CD14-positive monocyte (primary cell): ENCODE measurements around the gene SCN1B. TPM values are rescaled to one million over a fixed set of nuclear protein-coding genes. Genes with fewer than 3 reads are reported as not detected.

ENCODE experiments used
- DNase-seq, 3 donors: peaks; one replicate each; pipeline ENCODE4 v3.0.0-alpha.2; 2011 to 2022
- H2AFZ ChIP-seq: 2 replicates; pipeline ENCODE4 v1.6.0; 2012; ENCODE audit warnings: mild to moderate bottlenecking, low read depth, low read length, inconsistent platforms; ENCODE audit not compliant: insufficient read depth, poor library complexity, severe bottlenecking
- H3K27ac ChIP-seq, 2 donors: 1 replicate in 1 of 2; 2 replicates in 1 of 2; pipeline ENCODE4 v1.5.1; 2012 to 2013; ENCODE audit warnings: low read length in 2 of 2, control low read depth in 1 of 2, inconsistent platforms in 1 of 2, low read depth in 1 of 2, mild to moderate bottlenecking in 1 of 2
- H3K27me3 ChIP-seq, 2 donors: one replicate each; pipeline versions ENCODE4 v1.6.0 to v1.6.1; 2011 to 2013; ENCODE audit warnings: low read length in 2 of 2; ENCODE audit not compliant: control insufficient read depth in 2 of 2, insufficient read depth in 2 of 2
- H3K36me3 ChIP-seq, 2 donors: replicated peaks in 1 of 2; 1 replicate in 1 of 2; 2 replicates in 1 of 2; pipeline versions ENCODE4 v1.5.1 to v1.6.1; 2012 to 2013; ENCODE audit warnings: low read length in 2 of 2, control low read depth in 1 of 2, inconsistent platforms in 1 of 2, mild to moderate bottlenecking in 1 of 2; ENCODE audit not compliant: insufficient read depth in 2 of 2, control insufficient read depth in 1 of 2
- H3K4me1 ChIP-seq, 2 donors: 1 replicate in 1 of 2; 2 replicates in 1 of 2; pipeline versions ENCODE4 v1.5.1 to v1.6.1; 2012 to 2013; ENCODE audit warnings: low read length in 2 of 2, control low read depth in 1 of 2, inconsistent platforms in 1 of 2, mild to moderate bottlenecking in 1 of 2, moderate library complexity in 1 of 2; ENCODE audit not compliant: insufficient read depth in 2 of 2, control insufficient read depth in 1 of 2
- H3K4me2 ChIP-seq: replicated peaks from 2 replicates; pipeline ENCODE3; 2012; ENCODE audit warnings: low read length, moderate library complexity, mild to moderate bottlenecking; ENCODE audit not compliant: poor library complexity, severe bottlenecking; ENCODE audit errors: extremely low read depth
- H3K4me3 ChIP-seq, 3 experiments: fragments of 200-600 bp in 1 of 3; sonication (generic) in 1 of 3; replicated peaks in 1 of 3; 1 replicate in 2 of 3; 2 replicates in 1 of 3; pipeline ENCODE4 v1.5.1; 2011 to 2013; ENCODE audit warnings: low read length in 3 of 3, mild to moderate bottlenecking in 3 of 3, control low read depth in 2 of 3, low read depth in 2 of 3, inconsistent platforms in 1 of 3, moderate library complexity in 1 of 3
- H3K79me2 ChIP-seq: 2 replicates; pipeline ENCODE4 v1.6.0; 2012; ENCODE audit warnings: mild to moderate bottlenecking, control low read depth, inconsistent platforms, low read length, moderate library complexity; ENCODE audit not compliant: insufficient read depth
- H3K9ac ChIP-seq: 2 replicates; pipeline ENCODE4 v1.6.0; 2017; ENCODE audit warnings: low read length, mild to moderate bottlenecking; ENCODE audit not compliant: insufficient read depth, poor library complexity, severe bottlenecking
- H3K9me3 ChIP-seq, 2 donors: replicated peaks in 1 of 2; 1 replicate in 1 of 2; 2 replicates in 1 of 2; pipeline versions ENCODE4 v1.5.1 to v1.6.1; 2012 to 2013; ENCODE audit warnings: low read length in 2 of 2, control low read depth in 1 of 2; ENCODE audit not compliant: control insufficient read depth in 1 of 2, insufficient read depth in 1 of 2
- H4K20me1 ChIP-seq: 2 replicates; pipeline ENCODE4 v1.6.0; 2012; ENCODE audit warnings: mild to moderate bottlenecking, low read length, control low read depth, moderate library complexity; ENCODE audit not compliant: insufficient read depth
- H3K27ac Mint-ChIP-seq, 7 donors: one replicate each; pipeline ENCODE4 v1.8.0; 2020; ENCODE audit warnings: mild to moderate bottlenecking in 7 of 7, mixed read lengths in 7 of 7, moderate library complexity in 6 of 7, inconsistent platforms in 2 of 7
- H3K27me3 Mint-ChIP-seq, 3 donors: one replicate each; pipeline ENCODE4 v1.8.0; 2021 to 2022; ENCODE audit warnings: low read depth in 3 of 3, mild to moderate bottlenecking in 3 of 3, mixed read lengths in 3 of 3, moderate library complexity in 3 of 3, inconsistent platforms in 1 of 3
- H3K36me3 Mint-ChIP-seq, 2 donors: one replicate each; pipeline ENCODE4 v1.8.0; 2020; ENCODE audit warnings: mixed read lengths in 2 of 2, inconsistent platforms in 1 of 2, mild to moderate bottlenecking in 1 of 2
- H3K4me1 Mint-ChIP-seq: one replicate; pipeline ENCODE4 v1.8.0; 2020; ENCODE audit warnings: mild to moderate bottlenecking, mixed read lengths
- H3K4me3 Mint-ChIP-seq, 2 donors: one replicate each; pipeline ENCODE4 v1.8.0; 2020; ENCODE audit warnings: mild to moderate bottlenecking in 2 of 2, mixed read lengths in 2 of 2, moderate library complexity in 1 of 2
- H3K9me3 Mint-ChIP-seq, 7 donors: one replicate each; pipeline ENCODE4 v1.8.0; 2020 to 2022; ENCODE audit warnings: mixed read lengths in 7 of 7, mild to moderate bottlenecking in 6 of 7, moderate library complexity in 6 of 7, inconsistent platforms in 2 of 7
- CTCF ChIP-seq: fragments of 200-600 bp; IDR thresholded peaks from one replicate; pipeline ENCODE4 v1.8.0; 2022; ENCODE audit warnings: antibody characterized with exemption, mild to moderate bottlenecking
- WGBS: methylation state at CpG from one replicate; pipeline ENCODE4 v1.1.5; 2013; ENCODE audit warnings: missing lambda C conversion rate; ENCODE audit not compliant: insufficient coverage; 5-methylcytosine and 5-hydroxymethylcytosine counted together
- intact Hi-C, 2 donors: fragments of 100-400 bp; cut with micrococcal nuclease; formaldehyde crosslinking; loops; one replicate each; pipeline versions ENCODE4 v1.15.0 to v1.15.1; 2023
- polyA plus RNA-seq, 3 donors: library from polyadenylated mRNA; depleted of rRNA in 1 of 3; unstranded in 2 of 3; stranded (reverse) in 1 of 3; fragments of 300-500 nt in 2 of 3; fragments of >200 nt in 1 of 3; fragmentation: Illumina TruSeq in 2 of 3; gene quantifications; 1 replicate in 2 of 3; 2 replicates in 1 of 3; pipeline ENCODE4 v1.2.3, GENCODE V29; 2012 to 2021

The SCN1B gene
- polyA plus RNA-seq, 3 donors = 0.08 to 0.68 TPM; not detected in 1

DNA sequence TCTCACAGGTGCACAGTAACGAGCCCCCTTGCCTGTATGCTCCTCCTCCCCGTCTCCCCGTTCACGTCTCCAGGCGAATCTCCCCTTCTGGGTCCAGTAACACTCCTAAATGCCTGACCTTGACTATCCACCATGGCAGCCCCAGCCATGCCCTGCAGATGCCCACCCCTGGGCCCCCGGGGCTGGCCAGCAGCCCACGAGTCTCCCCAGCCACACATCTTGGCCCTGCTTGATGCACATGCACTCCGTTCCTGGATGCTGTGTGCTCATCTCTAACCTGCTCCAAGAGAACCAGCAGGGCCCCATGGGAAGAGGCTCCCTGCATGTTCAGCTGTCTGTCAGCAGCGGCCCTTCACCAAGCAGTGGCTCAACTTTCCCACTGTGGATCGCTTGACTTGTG, 43.2 kb downstream of the SCN1B start:
- H4K20me1 ChIP-seq = no peaks in the 10 kb centered on the region
- H3K79me2 ChIP-seq = no peaks in the 10 kb centered on the region
- H3K27ac ChIP-seq = no peak overlapping the region
- Mint-ChIP-seq H3K4me1 (no peaks in the 10 kb centered on the region), H3K27ac (no peak overlapping the region), H3K9me3 (peaks cover 4 to 10% (median 10%) of the 10 kb centered on the region in 7 donors), H3K36me3 (no peaks in the 10 kb centered on the region), H3K27me3 (peaks cover 3 to 5% (median 4%) of the 10 kb centered on the region in 3 donors), H3K4me3 (no peak overlapping the region)
- no peak overlapping the region for H3K9ac ChIP-seq
- no peaks in the 10 kb centered on the region for H3K4me1 ChIP-seq
- no peak for TF ChIP-seq CTCF
- 96% methylated on average over 8 of the region's 10 CpGs for WGBS
- no peaks in the 10 kb centered on the region for H3K36me3 ChIP-seq
- no peak for DNase-seq
- H3K27me3 ChIP-seq = no peaks in the 10 kb centered on the region
- H3K4me2 ChIP-seq = no peak overlapping the region
- H2AFZ ChIP-seq = no peak overlapping the region
- intact Hi-C loops = no loop called here
- peaks cover 7 to 9% of the 10 kb centered on the region in 2 donors for H3K9me3 ChIP-seq
- H3K4me3 ChIP-seq = no peak overlapping the region

DNA sequence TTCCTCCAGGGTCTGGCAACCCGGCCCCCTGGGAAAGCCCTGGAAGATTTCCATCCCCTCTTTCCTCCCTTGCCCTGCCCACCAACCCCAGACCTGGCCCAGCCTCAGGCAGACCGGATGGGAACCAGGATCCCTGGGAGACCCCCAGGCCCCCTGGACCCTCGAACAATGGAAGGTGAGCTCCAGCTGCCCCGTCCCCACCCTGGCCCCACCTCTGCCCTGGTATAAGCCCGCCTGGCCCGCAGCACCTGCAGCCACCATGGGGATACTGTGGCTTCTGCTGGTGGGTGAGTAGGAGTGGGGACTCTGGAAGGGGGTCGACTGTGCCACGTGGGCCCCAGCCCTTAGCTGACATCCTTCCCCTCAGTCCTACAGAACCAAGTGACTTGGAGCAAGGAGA, 43.7 kb downstream of the SCN1B start:
- no peak overlapping the region for H3K4me3 ChIP-seq
- H3K79me2 ChIP-seq = no peaks in the 10 kb centered on the region
- Mint-ChIP-seq H3K27me3 (peaks cover 5 to 6% (median 5%) of the 10 kb centered on the region in 3 donors), H3K27ac (no peak overlapping the region), H3K36me3 (no peaks in the 10 kb centered on the region), H3K4me3 (no peak overlapping the region), H3K4me1 (no peaks in the 10 kb centered on the region), H3K9me3 (peaks cover 4 to 10% (median 10%) of the 10 kb centered on the region in 7 donors)
- H3K9me3 ChIP-seq = peaks cover 7 to 9% of the 10 kb centered on the region in 2 donors
- H3K36me3 ChIP-seq = no peaks in the 10 kb centered on the region
- WGBS = 90% methylated on average over 3 of the region's 8 CpGs
- no peak overlapping the region for H3K27ac ChIP-seq
- H3K27me3 ChIP-seq = no peaks in the 10 kb centered on the region
- no peak for TF ChIP-seq CTCF
- no peak overlapping the region for H3K9ac ChIP-seq
- intact Hi-C loops = no loop called here
- no peaks in the 10 kb centered on the region for H3K4me1 ChIP-seq
- DNase-seq = no peak
- H2AFZ ChIP-seq = no peak overlapping the region
- no peak overlapping the region for H3K4me2 ChIP-seq
- H4K20me1 ChIP-seq = no peaks in the 10 kb centered on the region
